GM12872 (cell line): ENCODE data around the gene LRP11.

Experiments
- CTCF ChIP-seq: IDR thresholded peaks from 3 replicates; pipeline ENCODE4 v1.5.1; 2011; ENCODE audit warnings: low read depth, mild to moderate bottlenecking, low read length, moderate library complexity; ENCODE audit not compliant: insufficient read depth

Gene LRP11

GRCh38 chr6:149821492-149821891, 42.7 kb downstream of the LRP11 start:
- TF ChIP-seq CTCF, result no peak

GRCh38 chr6:149820506-149820905, 43.7 kb downstream of the LRP11 start:
- TF ChIP-seq CTCF, result no peak

- no peak for TF ChIP-seq CTCF
Observed at GRCh38 chr6:149815788-149816187, 48.4 kb downstream of the LRP11 start.

GRCh38 chr6:149813351-149813750, 50.8 kb downstream of the LRP11 start:
- TF ChIP-seq CTCF, result no peak

GRCh38 chr6:149809798-149810197, 54.4 kb downstream of the LRP11 start:
- TF ChIP-seq CTCF, result no peak

- TF ChIP-seq CTCF, result no peak
Observed at GRCh38 chr6:149806127-149806526, 58.0 kb downstream of the LRP11 start.

- TF ChIP-seq CTCF, result no peak
Observed at GRCh38 chr6:149783551-149783950, 80.6 kb downstream of the LRP11 start.

- no peak for TF ChIP-seq CTCF
Observed at GRCh38 chr6:149782337-149782736, 81.8 kb downstream of the LRP11 start.
